Chondrocyte (in vitro differentiated cells): ENCODE results near the gene KRTAP10-10. TPM values are rescaled to one million over a fixed set of nuclear protein-coding genes. Genes with fewer than 3 reads are reported as not detected.
"Not testable (repeated sequence)": the region's sequence is repeated elsewhere in the genome, so short reads cannot be mapped to it uniquely, and the experiment has no call there.

Experiments used
- DNase-seq: peaks from one replicate; pipeline ENCODE4 v3.0.0; 2021; ENCODE audit warnings: mixed read lengths, low spot score
- H3K27ac Mint-ChIP-seq: one replicate; pipeline ENCODE4 v1.8.0; 2021; ENCODE audit warnings: mild to moderate bottlenecking, moderate library complexity, mixed read lengths; ENCODE audit not compliant: unreplicated experiment
- H3K27me3 Mint-ChIP-seq: 2 replicates; pipeline ENCODE4 v1.8.0; 2021; ENCODE audit warnings: low read depth, mixed read lengths
- H3K36me3 Mint-ChIP-seq: 2 replicates; pipeline ENCODE4 v1.8.0; 2021; ENCODE audit warnings: low read depth, mixed read lengths
- H3K4me1 Mint-ChIP-seq: 2 replicates; pipeline ENCODE4 v1.8.0; 2021; ENCODE audit warnings: low read depth, mild to moderate bottlenecking, mixed read lengths
- H3K4me3 Mint-ChIP-seq: one replicate; pipeline ENCODE4 v1.8.0; 2021; ENCODE audit warnings: mild to moderate bottlenecking, moderate library complexity, mixed read lengths; ENCODE audit not compliant: unreplicated experiment
- H3K9me3 Mint-ChIP-seq: 2 replicates; pipeline ENCODE4 v1.8.0; 2021; ENCODE audit warnings: low read depth, mixed read lengths
- total RNA-seq: library from RNA; stranded (reverse); gene quantifications from 3 replicates; pipeline ENCODE4 v1.2.1, GENCODE V29; 2021
- TF ChIP-seq, protein P1 (sequence below): fragments of 200-600 bp; sonication (generic); IDR thresholded peaks from 2 replicates; pipeline ENCODE4 v1.5.0; 2021; ENCODE audit warnings: antibody characterized with exemption, mild to moderate bottlenecking, moderate library complexity

KRTAP10-10 gene
- total RNA-seq, 1 donor from 2014 or later, result not detected

- Mint-ChIP-seq H3K9me3 (peaks cover 24% of the 10 kb centered on the region), H3K36me3 (peaks cover 8% of the 10 kb centered on the region), H3K27me3 (peaks cover 42% of the 10 kb centered on the region), H3K27ac (no peak within 1 kb of the TSS), H3K4me3 (no peak within 1 kb of the TSS), H3K4me1 (no peaks in the 10 kb centered on the region)
- TF ChIP-seq, protein P1, sequence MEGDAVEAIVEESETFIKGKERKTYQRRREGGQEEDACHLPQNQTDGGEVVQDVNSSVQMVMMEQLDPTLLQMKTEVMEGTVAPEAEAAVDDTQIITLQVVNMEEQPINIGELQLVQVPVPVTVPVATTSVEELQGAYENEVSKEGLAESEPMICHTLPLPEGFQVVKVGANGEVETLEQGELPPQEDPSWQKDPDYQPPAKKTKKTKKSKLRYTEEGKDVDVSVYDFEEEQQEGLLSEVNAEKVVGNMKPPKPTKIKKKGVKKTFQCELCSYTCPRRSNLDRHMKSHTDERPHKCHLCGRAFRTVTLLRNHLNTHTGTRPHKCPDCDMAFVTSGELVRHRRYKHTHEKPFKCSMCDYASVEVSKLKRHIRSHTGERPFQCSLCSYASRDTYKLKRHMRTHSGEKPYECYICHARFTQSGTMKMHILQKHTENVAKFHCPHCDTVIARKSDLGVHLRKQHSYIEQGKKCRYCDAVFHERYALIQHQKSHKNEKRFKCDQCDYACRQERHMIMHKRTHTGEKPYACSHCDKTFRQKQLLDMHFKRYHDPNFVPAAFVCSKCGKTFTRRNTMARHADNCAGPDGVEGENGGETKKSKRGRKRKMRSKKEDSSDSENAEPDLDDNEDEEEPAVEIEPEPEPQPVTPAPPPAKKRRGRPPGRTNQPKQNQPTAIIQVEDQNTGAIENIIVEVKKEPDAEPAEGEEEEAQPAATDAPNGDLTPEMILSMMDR, result no peak
- DNase-seq, result no peak
Observed at GRCh38 chr21:44657635-44658540, 20.7 kb downstream of the KRTAP10-10 start, which contains the start of gene KRTAP12-3. KRTAP12-3 (plus strand) TSS chr21:44657932; CDS start chr21:44657980, 48 bp downstream.

- no peak for DNase-seq
- Mint-ChIP-seq H3K27me3 (peaks cover 38% of the 10 kb centered on the region), H3K27ac (no peak overlapping the region), H3K9me3 (peaks cover 24% of the 10 kb centered on the region), H3K4me3 (no peak overlapping the region), H3K4me1 (no peaks in the 10 kb centered on the region), H3K36me3 (peaks cover 8% of the 10 kb centered on the region)
- TF ChIP-seq, protein P1, result no peak
Observed at GRCh38 chr21:44658541-44658910, 21.4 kb downstream of the KRTAP10-10 start.

DNA sequence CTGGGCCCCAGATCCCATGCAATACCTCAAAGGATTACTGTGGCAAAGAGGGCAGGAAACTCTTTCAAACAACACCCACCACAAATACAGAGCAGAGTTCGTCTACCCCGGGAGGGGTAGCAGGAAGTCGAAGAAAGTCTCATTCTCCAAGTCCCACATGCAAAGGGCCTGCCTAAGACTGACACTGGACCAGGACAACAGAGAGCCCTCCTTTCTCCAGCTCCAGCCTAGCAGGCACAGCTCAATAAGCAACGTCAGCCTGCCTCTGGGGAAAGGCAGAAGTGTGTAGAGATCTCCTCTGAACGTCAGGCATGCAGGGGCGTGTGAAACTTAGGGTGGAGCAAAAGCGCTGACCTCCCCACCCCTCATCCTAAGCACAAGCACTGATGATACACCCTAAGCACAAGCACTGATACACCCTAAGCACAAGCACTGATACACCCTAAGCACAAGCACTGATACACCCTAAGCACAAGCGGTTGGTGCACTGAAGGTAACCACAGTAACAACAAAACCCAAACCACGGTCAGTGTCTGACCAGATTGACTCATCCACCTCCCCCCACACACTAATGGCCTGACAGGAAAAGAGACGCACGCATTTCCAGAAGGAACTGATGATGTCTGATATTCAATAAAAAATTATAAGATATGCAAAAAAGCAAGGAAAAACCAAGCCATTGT is 21.9 kb downstream of the KRTAP10-10 start:
- Mint-ChIP-seq H3K4me3 (no peak overlapping the region), H3K27me3 (peaks cover 38% of the 10 kb centered on the region), H3K36me3 (peaks cover 8% of the 10 kb centered on the region), H3K4me1 (no peaks in the 10 kb centered on the region), H3K9me3 (peaks cover 29% of the 10 kb centered on the region), H3K27ac (no peak overlapping the region)
- no peak for DNase-seq
- TF ChIP-seq, protein P1, result no peak

- H3K27ac Mint-ChIP-seq, H3K36me3 Mint-ChIP-seq, H3K4me1 Mint-ChIP-seq, H3K4me3 Mint-ChIP-seq, DNase-seq: not testable (repeated sequence)
- peaks cover 45% of the 10 kb centered on the region for H3K27me3 Mint-ChIP-seq
- peaks cover 26% of the 10 kb centered on the region for H3K9me3 Mint-ChIP-seq
Observed at GRCh38 chr21:44661567-44661966, 24.4 kb downstream of the KRTAP10-10 start.

GRCh38 chr21:44664691-44665090 is 27.5 kb downstream of the KRTAP10-10 start:
- H3K27ac Mint-ChIP-seq, result no peak overlapping the region
- H3K4me1 Mint-ChIP-seq, result no peaks in the 10 kb centered on the region
- peaks cover 22% of the 10 kb centered on the region for H3K9me3 Mint-ChIP-seq
- TF ChIP-seq, protein P1, result no peak
- H3K4me3 Mint-ChIP-seq, result no peak overlapping the region
- no peak for DNase-seq
- H3K36me3 Mint-ChIP-seq, result peaks cover 1% of the 10 kb centered on the region
- peaks cover 43% of the 10 kb centered on the region for H3K27me3 Mint-ChIP-seq
